ENCODE measurements around the gene ODAD3.
A peak's percentile ranks its signal among the peaks of the same experiment; 100 is the strongest.
"Not testable (repeated sequence)": the region's sequence is repeated elsewhere in the genome, so short reads cannot be mapped to it uniquely, and the experiment has no call there.

Gene ODAD3

GRCh38 chr19:11458912-11459311 is 24.0 kb upstream of the ODAD3 start:
- DNase-seq, result not testable (repeated sequence)

DNA sequence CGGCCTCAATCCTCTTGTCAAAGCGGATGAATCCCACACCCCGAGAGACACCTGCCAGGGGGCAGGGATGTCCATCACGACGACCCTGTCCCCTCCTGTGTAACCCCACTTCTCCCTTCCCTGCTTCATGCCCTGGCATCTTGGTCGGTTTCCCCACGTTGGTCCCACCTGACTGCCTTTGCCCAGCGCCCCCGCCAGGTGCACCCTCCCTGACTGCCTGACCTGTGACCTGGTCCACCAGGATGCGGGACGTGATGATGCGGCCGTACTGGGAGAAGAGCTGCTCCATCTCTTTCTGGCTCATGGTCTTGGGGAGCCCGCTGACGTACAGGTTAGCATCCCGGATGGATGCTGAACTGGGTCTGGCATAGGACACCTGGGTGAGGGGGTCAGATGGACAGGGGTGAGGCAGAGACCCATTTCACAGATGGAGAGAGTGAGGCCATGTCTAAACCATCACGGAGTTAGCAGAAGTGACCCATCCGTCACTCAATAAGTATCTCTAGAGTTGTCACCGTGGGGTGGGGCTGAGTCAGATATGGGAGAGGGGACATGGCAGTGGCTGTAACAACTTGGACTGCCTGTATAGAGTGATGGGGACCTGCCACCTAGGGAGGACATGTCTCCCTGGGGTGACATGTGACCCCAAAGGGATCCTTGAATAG is 23.4 kb upstream of the ODAD3 start:
- DNase-seq, result no peak

DNA sequence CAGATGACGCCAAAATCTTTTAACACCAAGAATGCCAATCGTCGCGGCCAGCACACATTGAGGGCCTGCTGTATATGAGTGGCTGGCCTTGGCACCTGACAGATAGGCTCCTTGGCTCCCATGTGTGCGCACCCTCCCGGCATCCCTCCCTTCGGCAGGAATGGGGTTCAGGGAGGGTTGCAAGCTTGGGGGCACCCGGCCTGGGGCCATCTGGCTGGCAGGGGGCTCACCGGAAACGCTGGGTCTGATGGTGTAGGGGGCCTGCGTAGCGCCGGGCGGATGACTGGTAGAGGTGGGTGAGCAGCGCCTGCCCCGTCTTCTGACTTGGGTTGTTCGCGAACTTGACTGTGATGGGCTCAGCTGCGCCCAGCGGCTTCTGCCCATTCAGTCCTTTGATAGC is 22.9 kb upstream of the ODAD3 start:
- DNase-seq, result no peak

- DNase-seq, result no peak
Measured at GRCh38 chr19:11457115-11457514, 22.2 kb upstream of the ODAD3 start.

- no peak for DNase-seq
Measured at GRCh38 chr19:11456659-11457058, 21.7 kb upstream of the ODAD3 start.

DNA sequence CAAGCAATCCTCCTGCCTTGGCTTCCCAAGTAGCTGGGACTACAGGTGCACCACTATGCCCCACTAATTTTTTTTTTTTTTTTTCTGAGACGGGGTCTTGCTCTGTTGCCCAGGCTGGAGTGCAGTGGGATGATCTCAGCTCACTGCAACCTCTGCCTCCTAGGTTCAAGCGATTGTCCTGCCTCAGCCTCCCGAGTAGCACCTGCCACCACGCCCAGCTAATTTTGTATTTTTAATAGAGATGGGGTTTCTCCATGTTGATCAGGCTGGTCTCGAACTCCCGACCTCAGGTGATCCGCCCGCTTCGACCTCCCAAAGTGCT is 20.3 kb upstream of the ODAD3 start:
- DNase-seq, result not testable (repeated sequence)

GRCh38 chr19:11453468-11454341 is 18.8 kb upstream of the ODAD3 start:
- DNase-seq, result no peak

DNA sequence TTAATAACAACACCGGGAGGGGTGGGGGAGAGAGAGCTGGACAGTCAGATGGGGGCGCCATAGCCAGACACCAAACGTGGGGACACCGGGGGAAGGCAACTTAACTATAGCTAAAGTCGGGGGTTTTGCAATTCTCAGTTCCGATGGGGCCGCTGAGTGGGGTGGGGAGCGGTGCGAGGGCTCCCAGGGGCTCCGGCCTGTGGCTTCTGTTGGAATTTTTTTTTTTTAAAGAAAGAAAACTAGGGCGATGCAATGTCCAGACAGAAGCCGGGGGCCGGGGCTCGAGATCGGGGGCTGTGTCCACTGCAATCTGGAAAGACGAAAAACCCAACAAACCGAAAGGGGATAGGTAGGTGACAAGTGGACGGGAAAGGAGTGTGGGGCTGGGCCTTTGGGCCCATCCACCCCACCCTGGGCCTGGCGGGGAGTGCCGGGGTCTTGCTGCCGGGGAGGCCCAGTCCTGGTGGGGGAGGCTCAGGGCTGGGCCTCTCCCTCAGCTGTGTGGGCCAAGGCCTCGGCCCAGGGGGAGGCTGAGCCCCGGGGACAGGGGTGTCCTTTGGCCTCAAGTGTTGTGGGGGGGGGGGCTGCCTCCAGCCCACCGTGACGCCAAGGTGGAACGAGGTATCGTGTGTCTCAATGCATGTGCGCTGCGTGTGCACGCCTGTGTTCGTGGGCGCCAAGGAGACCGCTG is 17.8 kb upstream of the ODAD3 start:
- no peak for DNase-seq

DNA sequence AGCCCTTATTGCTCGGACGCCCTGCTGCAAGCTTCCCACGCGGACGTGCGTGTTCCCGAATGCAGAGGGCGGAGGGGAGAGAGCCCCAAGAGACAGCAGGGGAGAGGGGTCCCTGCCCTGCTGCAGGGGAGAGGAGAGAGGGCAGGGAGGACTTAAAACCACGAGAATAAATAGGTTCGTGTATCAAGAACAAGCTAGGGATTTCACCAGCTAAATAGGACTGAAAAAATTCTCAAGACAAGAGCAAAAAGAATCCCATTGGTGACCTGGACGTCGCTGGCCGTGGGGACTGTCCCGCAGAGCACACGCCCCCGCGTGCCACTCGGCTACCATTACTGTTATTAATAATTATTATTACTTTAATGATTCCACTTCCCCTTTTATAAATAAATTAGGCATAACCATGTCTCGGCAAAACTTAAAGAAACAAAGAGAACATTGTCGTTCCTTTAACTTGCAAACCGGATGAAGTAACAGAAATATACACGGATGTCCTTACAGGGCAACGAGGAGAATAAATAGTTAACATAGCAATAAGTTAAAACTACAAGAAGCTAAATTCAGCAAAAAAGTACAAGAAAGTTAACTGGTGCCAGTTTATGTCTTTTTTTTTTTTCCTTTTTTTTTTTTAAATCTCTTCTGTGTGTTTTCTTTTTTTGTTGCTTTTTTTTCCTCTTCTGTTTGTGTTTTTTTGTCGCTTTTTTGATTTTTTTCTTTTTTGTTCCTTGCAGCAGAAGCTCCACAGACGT is 17.1 kb upstream of the ODAD3 start:
- no peak for DNase-seq

DNA sequence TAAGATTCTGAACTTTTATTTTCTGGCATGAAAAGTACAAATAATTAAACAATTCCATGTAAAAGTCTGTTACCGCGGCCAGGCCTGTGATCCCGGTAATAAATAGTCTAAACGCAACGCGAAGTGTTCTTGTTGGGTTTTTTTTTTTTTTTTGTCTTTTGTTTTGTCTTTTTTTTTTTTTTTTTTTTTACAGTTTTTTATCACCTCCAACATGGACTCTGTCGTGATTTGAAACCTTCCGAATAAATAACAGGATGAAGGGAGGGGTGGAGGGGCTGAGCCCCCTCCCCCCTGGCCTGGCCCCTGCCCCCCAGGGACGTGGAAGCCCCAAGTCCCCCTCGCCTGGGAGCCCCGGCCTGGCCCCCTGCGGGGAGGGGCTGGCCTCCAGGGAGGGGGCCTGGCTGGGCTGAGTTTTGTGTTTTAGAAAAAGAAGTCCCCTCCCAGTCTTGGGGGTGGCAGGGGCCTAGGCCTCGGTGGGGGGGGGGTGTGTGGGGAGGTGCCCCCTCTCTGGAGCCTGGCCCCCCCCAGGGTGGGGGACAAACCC is 16.5 kb upstream of the ODAD3 start:
- DNase-seq, result no peak

DNA sequence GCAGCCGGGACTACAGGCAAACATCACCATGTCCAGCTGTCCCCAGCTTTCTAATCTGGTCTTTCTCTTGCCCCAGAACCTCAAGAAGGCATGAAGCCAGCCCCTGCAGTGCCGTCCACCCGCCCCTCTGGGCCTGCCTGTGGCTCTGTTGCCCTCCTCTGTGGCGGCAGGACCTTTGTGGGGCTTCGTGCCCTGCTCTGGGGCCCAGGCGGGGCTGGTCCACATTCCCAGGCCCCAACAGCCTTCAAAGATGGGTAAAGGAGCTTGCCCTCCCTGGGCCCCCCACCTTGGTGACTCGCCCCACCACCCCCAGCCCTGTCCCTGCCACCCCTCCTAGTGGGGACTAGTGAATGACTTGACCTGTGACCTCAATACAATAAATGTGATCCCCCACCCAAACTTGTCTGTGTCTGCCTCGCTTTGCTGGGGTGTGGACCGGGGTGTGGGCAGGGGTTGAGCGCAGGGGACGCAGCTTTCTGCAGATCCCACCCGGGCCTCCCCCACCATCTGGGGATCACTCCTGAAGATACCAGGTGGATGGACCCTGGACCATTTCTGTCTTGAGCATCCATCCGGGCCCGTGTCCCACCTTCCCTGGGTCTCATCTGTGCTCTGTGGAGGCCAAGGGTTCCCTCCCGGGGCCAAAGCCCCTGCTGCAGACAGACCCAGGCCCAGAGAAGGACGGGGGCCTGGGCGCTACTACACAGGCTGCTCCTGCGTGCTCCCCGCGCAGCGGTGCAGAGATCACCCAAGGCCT is 15.8 kb upstream of the ODAD3 start:
- DNase-seq, result no peak

GRCh38 chr19:11448923-11449554 is 14.1 kb upstream of the ODAD3 start:
- DNase-seq, result no peak

- DNase-seq, result no peak
Measured at GRCh38 chr19:11448410-11448809, 13.5 kb upstream of the ODAD3 start.

- no peak for DNase-seq
Measured at GRCh38 chr19:11447347-11448262, 12.7 kb upstream of the ODAD3 start.

DNA sequence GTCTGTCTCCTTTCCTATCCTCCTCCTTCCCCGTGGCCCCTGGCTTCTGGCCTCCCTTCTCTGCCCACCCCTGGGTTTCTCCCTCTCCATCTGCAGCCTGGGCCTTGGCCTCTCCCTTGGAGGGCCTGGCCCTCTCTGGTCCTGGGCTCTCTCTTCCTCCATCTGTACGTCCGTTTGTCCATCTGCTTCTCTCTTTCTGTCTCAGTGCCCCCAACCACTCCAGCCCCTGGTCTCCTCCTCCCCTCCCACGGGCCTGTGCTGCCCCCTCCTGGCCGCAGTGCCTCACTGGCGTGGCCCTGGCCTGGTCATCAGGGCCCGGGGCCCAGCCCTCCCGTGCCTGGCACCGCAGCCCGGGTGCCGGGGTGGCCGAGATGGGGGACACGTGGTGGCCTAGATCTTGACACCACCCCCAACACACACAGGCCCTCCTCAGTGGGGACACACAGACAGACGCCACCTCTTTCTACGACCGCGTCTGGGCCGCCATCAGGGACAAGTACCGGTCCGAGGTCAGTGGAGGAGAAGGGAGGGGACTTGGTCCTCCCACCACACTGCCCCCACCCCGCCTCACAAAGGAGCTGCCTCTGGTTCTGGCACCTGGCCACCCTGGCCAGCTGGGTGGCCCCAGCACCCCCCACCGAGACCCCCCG is 11.9 kb upstream of the ODAD3 start:
- peak; percentile 6 for DNase-seq

GRCh38 chr19:11446271-11446651 is 11.3 kb upstream of the ODAD3 start:
- no peak for DNase-seq

GRCh38 chr19:11445141-11445540 is 10.2 kb upstream of the ODAD3 start:
- DNase-seq, result no peak

DNA sequence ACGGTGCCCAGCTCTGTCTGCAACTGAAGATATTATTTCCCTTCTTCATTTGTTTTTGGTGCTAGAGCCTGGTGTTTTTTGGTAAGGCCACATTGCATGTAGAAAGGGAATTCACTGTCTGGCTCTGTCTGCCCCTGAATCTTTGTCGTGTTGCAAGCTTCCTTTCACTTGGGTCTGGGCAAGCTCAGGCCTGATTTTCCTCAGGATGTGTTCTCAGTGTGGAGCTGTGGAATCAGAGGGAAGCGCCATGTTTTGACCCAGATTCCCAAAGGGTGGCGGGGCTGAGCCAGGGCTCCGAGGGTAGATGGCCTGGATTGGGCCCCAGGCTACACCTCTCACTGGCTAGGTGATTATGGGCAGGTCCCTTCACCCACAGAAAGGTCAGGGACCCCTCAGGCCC is 9.1 kb upstream of the ODAD3 start:
- no peak for DNase-seq

DNA sequence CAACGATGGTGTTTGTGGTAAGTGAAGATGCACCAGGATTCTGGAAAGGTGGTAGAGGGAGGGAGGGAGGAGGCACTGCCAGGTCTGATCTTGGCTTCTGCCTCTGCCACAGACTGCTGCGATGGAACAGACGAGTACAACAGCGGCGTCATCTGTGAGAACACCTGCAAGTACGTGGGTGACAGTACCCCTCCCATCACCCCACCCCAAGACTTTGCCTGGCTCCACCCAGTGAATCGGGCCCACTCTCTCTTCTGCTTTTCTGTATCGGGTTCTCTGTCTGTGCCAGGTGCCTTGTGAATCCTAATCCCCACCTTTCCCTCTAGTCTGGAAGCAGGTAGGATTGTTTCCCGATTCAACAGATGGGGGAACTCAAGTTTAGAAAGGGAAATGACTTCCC is 3.0 kb upstream of the ODAD3 start:
- DNase-seq, result no peak

DNA sequence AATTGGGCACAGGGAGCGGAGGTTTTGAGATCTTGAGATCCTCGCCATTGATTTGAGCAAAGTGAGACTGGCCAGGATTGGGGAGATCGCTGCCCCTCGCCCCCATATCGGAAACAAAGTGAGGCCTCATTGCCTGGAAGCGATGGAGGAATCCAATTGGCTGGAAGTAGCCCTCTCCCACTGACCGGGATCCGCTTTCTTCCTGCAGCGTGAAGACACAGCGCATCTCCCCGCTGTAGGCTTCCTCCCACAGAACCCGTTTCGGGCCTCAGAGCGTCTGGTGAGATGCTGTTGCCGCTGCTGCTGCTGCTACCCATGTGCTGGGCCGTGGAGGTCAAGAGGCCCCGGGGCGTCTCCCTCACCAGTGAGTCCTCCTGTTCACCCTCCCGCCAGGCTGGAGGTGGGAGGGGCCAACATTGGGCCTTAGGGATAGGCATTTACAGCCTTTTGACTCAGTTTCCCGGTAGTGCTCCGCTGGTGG is 952 bp upstream of the ODAD3 start:
- DNase-seq, result peak; percentile 20

All from DMS79 (cell line).